Measurements from ENCODE around the gene SPPL3.
"Not testable (repeated sequence)": the region's sequence is repeated elsewhere in the genome, so short reads cannot be mapped to it uniquely, and the experiment has no call there.

Gene SPPL3

GRCh38 chr12:120744922-120745493 is 159.2 kb downstream of the SPPL3 start:
- DNase-seq (ENCODE audit: low read depth): no peak

- DNase-seq (ENCODE audit: low read depth): no peak
These were observed 162.4 kb downstream of the SPPL3 start for GRCh38 chr12:120741476-120742421.

GRCh38 chr12:120740871-120741270 is 163.3 kb downstream of the SPPL3 start:
- DNase-seq (ENCODE audit: low read depth): no peak

GRCh38 chr12:120739821-120740613 is 164.1 kb downstream of the SPPL3 start:
- DNase-seq (ENCODE audit: low read depth): no peak

GRCh38 chr12:120739031-120739762 is 165.0 kb downstream of the SPPL3 start:
- no peak for DNase-seq (ENCODE audit: low read depth)

- DNase-seq (ENCODE audit: low read depth): no peak
These were observed 165.7 kb downstream of the SPPL3 start for GRCh38 chr12:120738252-120739030.

- DNase-seq (ENCODE audit: low read depth): no peak
These were observed 166.5 kb downstream of the SPPL3 start for GRCh38 chr12:120737557-120738251.

GRCh38 chr12:120736404-120737331 is 167.5 kb downstream of the SPPL3 start:
- no peak for DNase-seq (ENCODE audit: low read depth)

GRCh38 chr12:120735181-120735580 is 169.0 kb downstream of the SPPL3 start:
- DNase-seq (ENCODE audit: low read depth): no peak

GRCh38 chr12:120734210-120734609 is 169.9 kb downstream of the SPPL3 start:
- no peak for DNase-seq (ENCODE audit: low read depth)

GRCh38 chr12:120733574-120733973 is 170.6 kb downstream of the SPPL3 start:
- DNase-seq (ENCODE audit: low read depth): no peak

GRCh38 chr12:120732198-120732597 is 172.0 kb downstream of the SPPL3 start:
- not testable (repeated sequence) for DNase-seq (ENCODE audit: low read depth)

- DNase-seq (ENCODE audit: low read depth): no peak
These were observed 177.2 kb downstream of the SPPL3 start for GRCh38 chr12:120726961-120727360.

GRCh38 chr12:120726510-120726793 is 177.7 kb downstream of the SPPL3 start:
- no peak for DNase-seq (ENCODE audit: low read depth)

GRCh38 chr12:120725659-120726509 is 178.3 kb downstream of the SPPL3 start, which contains the start of gene ACADS:
ACADS (plus strand) TSS chr12:120725826; CDS start chr12:120725886, 60 bp downstream.
- peak; percentile 77 for DNase-seq (ENCODE audit: low read depth)

GRCh38 chr12:120725151-120725658 is 179.0 kb downstream of the SPPL3 start:
- DNase-seq (ENCODE audit: low read depth): no peak

GRCh38 chr12:120724720-120725119 is 179.4 kb downstream of the SPPL3 start:
- no peak for DNase-seq (ENCODE audit: low read depth)

GRCh38 chr12:120722784-120723183 is 181.4 kb downstream of the SPPL3 start:
- DNase-seq (ENCODE audit: low read depth): no peak

All from stimulated activated CD8-positive, alpha-beta memory T cell treated with anti-CD3 and anti-CD28 coated beads, Interleukin-7, amount 100 ng/mL, for 24 hours (primary cell).